ENCODE results near the gene MX2.

MX2 gene

DNA sequence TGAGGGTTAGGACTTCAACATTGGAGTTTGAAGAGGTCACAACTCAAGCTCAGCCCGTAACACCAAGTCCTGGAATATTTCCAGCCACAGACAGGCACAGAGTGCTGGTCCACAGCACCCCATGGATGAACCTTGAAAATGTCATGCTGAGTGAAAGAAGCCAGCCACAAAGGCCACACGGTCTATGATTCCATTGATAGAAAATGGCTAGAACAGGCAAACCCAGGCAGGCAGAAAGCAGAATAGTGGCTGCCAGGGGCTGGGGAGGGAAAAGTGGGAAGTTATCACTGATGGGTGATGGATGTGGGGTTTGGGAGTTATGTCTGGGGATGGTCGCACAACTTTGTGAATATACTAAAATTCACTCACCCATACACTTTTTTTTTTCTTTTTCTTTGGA, 85.5 kb downstream of the MX2 start:
- no peaks in the 10 kb centered on the region for H3K4me1 ChIP-seq (ENCODE audit: control insufficient read depth, insufficient read depth, low read length)
- H3K36me3 ChIP-seq (ENCODE audit: control insufficient read depth, insufficient read depth, low read length): peaks cover 11% of the 10 kb centered on the region
- no peak overlapping the region for H3K27ac ChIP-seq (ENCODE audit: low read depth, low read length)
- no peak overlapping the region for H3K4me3 ChIP-seq (ENCODE audit: low read length)
- H3K9ac ChIP-seq (ENCODE audit: low read length): no peak overlapping the region
- H3K27me3 ChIP-seq (ENCODE audit: control insufficient read depth, insufficient read depth, low read length): no peaks in the 10 kb centered on the region

DNA sequence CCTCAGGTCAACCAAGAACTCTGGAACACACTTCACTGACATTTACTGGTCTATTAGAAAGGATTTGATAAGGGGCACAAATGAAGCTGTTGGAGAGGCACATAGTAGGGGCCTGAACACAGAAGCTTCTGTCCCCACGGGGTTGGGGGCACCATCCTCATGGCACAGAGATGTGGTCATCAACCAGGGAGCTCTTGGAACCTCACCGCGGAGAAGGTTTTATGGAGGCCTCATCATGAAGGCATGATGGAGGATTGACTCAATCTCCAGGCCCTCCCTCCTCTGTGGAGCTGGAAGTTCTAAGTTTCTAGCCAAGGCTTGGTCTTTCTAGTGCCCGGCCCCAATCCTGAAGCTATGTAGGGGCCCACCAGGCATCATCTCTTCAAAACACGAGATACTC, 87.8 kb downstream of the MX2 start:
- peaks cover 9% of the 10 kb centered on the region for H3K36me3 ChIP-seq (ENCODE audit: control insufficient read depth, insufficient read depth, low read length)
- H3K27me3 ChIP-seq (ENCODE audit: control insufficient read depth, insufficient read depth, low read length): no peaks in the 10 kb centered on the region
- no peak overlapping the region for H3K27ac ChIP-seq (ENCODE audit: low read depth, low read length)
- H3K4me3 ChIP-seq (ENCODE audit: low read length): no peak overlapping the region
- no peaks in the 10 kb centered on the region for H3K4me1 ChIP-seq (ENCODE audit: control insufficient read depth, insufficient read depth, low read length)
- H3K9ac ChIP-seq (ENCODE audit: low read length): no peak overlapping the region

DNA sequence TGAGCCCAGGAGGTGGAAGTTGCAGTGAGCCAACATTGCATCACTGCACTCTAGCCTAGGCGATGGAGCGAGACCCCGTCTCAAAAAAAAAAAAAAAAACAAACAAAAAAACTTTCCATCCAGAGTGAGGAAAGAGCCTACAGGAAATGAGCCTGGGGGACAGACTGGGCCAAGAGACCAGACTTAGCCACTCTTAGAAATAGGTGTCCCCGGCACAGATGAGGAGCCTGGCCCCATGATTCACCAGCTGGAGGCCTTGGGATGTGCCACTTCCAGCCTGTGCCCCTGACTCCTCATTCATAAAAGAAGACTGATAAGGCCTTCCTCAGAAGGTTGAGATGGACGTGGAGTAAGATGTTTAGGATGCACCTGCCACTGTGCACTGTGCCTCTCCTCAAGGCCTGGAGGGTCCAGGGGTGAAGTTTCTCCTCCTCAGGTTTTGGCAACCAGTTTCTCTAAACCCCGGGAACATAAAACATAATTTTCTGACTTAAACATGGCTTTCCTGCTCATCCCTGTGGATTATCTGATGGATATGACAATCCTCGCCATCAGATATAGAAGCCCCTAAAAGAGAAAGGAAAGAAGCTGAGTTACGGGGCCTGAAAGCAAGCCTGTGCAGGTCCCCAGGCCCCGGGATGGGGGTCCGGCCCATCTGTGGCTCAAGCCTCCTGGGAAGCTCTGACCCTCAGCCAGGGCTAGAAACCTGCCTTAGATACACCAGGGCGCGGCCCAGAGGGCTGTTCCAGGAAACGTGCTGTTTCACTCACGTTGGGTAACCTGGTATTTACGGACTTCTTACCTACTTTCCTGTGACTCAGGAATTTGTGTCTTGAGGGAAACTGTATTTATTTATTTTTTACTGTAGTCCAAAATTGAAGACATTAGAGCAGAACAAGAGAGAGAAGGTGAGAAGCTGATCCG, 90.2 kb downstream of the MX2 start:
- H3K36me3 ChIP-seq (ENCODE audit: control insufficient read depth, insufficient read depth, low read length): peaks cover 8% of the 10 kb centered on the region

DNA sequence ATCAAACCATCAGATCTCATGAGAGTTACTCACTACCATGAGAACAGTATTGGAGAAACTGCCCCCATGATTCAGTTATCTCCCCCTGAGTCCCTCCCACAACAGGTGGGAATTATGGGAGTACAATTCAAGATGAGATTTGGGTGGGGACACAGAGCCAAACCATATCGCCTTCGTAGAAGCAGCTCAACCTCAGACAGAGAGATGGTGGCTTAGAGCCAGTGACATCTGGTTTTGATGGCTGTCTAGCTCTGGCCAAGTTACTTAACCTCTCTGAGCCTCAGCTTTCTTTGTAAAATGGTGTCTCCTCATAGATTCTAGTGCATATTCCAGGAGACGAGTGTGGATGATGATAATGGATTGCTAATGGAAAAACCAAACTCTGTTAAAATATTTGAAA, 91.4 kb downstream of the MX2 start:
- H3K36me3 ChIP-seq (ENCODE audit: control insufficient read depth, insufficient read depth, low read length): peaks cover 3% of the 10 kb centered on the region
- H3K9ac ChIP-seq (ENCODE audit: low read length): no peak overlapping the region
- no peaks in the 10 kb centered on the region for H3K4me1 ChIP-seq (ENCODE audit: control insufficient read depth, insufficient read depth, low read length)
- no peak overlapping the region for H3K27ac ChIP-seq (ENCODE audit: low read depth, low read length)
- H3K27me3 ChIP-seq (ENCODE audit: control insufficient read depth, insufficient read depth, low read length): no peaks in the 10 kb centered on the region
- no peak overlapping the region for H3K4me3 ChIP-seq (ENCODE audit: low read length)

More for the DNA sequence above, 90.2 kb downstream of the MX2 start:
- Histone ChIP-seq H3K4me3 (ENCODE audit: low read length) (no peak overlapping the region), H3K4me1 (ENCODE audit: control insufficient read depth, insufficient read depth, low read length) (no peaks in the 10 kb centered on the region), H3K9ac (ENCODE audit: low read length) (no peak overlapping the region), H3K27me3 (ENCODE audit: control insufficient read depth, insufficient read depth, low read length) (no peaks in the 10 kb centered on the region), H3K27ac (ENCODE audit: low read depth, low read length) (no peak overlapping the region)

DNA sequence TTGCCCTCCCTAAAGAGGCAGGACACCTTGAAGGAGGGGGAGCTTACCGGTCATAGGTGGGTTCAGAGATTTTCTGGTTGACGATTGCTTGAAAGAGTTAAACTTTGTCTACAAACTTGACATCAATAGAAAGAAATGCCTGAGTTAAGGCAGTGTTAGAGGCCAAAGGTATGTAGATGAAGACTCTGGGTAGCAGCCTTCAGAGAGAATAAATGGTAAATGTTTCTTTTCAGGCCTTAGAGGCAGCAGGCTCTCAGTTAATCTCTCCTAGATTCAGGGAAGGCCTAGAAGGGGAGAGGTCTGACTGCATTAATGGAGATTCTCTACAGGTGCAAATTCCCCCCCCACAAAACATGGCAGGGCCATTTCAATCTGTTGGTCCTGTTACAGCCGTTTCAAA, 91.9 kb downstream of the MX2 start:
- no peaks in the 10 kb centered on the region for H3K27me3 ChIP-seq (ENCODE audit: control insufficient read depth, insufficient read depth, low read length)
- H3K9ac ChIP-seq (ENCODE audit: low read length): no peak overlapping the region
- H3K36me3 ChIP-seq (ENCODE audit: control insufficient read depth, insufficient read depth, low read length): peaks cover 3% of the 10 kb centered on the region
- no peaks in the 10 kb centered on the region for H3K4me1 ChIP-seq (ENCODE audit: control insufficient read depth, insufficient read depth, low read length)
- H3K4me3 ChIP-seq (ENCODE audit: low read length): no peak overlapping the region
- no peak overlapping the region for H3K27ac ChIP-seq (ENCODE audit: low read depth, low read length)

DNA sequence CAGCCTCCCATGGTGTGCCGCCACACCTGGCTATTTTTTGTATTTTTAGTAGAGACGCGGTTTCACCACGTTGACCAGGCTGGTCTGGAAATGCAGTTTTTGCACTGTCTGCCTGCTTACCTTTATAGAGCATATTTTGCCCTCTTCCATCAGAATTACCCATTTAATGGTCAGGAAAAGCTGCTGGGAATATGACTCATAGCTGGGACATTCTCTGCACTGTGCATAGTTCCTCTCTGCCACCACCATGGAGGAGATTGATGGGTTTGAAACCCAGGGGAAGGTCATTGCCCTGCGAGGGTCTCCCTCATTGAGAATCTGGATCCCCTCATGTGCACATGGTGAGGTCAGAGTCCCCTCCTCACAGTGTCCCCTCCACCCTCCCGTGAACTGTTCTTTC, 96.3 kb downstream of the MX2 start:
- no peaks in the 10 kb centered on the region for H3K27me3 ChIP-seq (ENCODE audit: control insufficient read depth, insufficient read depth, low read length)
- H3K27ac ChIP-seq (ENCODE audit: low read depth, low read length): no peak overlapping the region
- no peak overlapping the region for H3K9ac ChIP-seq (ENCODE audit: low read length)
- H3K4me3 ChIP-seq (ENCODE audit: low read length): no peak overlapping the region
- no peaks in the 10 kb centered on the region for H3K4me1 ChIP-seq (ENCODE audit: control insufficient read depth, insufficient read depth, low read length)
- H3K36me3 ChIP-seq (ENCODE audit: control insufficient read depth, insufficient read depth, low read length): no peaks in the 10 kb centered on the region

DNA sequence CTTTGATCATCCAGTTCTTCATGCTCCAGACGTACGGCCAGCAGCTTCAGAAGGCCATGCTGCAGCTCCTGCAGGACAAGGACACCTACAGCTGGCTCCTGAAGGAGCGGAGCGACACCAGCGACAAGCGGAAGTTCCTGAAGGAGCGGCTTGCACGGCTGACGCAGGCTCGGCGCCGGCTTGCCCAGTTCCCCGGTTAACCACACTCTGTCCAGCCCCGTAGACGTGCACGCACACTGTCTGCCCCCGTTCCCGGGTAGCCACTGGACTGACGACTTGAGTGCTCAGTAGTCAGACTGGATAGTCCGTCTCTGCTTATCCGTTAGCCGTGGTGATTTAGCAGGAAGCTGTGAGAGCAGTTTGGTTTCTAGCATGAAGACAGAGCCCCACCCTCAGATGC, 96.7 kb downstream of the MX2 start:
- Histone ChIP-seq H3K36me3 (ENCODE audit: control insufficient read depth, insufficient read depth, low read length) (no peaks in the 10 kb centered on the region), H3K9ac (ENCODE audit: low read length) (no peak overlapping the region), H3K4me3 (ENCODE audit: low read length) (no peak overlapping the region), H3K27ac (ENCODE audit: low read depth, low read length) (no peak overlapping the region), H3K4me1 (ENCODE audit: control insufficient read depth, insufficient read depth, low read length) (no peaks in the 10 kb centered on the region), H3K27me3 (ENCODE audit: control insufficient read depth, insufficient read depth, low read length) (no peaks in the 10 kb centered on the region)
